ENCODE data around the gene OR52I1.

GRCh38 chr11:4546878-4547277, 47.0 kb upstream of the OR52I1 start:
- TF ChIP-seq POLR2AphosphoS5 (IDR thresholded peaks at IDR 0.05; ENCODE audit: low read depth, low read length), result no peak
- TF ChIP-seq TAF1 (IDR thresholded peaks at IDR 0.05; ENCODE audit: borderline replicate concordance, insufficient read depth, low read length), result no peak
